COLO829 (cell line): ENCODE results near the gene MYH15.
"Not testable (repeated sequence)": the region's sequence is repeated elsewhere in the genome, so short reads cannot be mapped to it uniquely, and the experiment has no call there.

Experiments used
- DNase-seq: peaks from one replicate; pipeline ENCODE4 v3.0.0; 2012; ENCODE audit warnings: low spot score

The MYH15 gene

DNA sequence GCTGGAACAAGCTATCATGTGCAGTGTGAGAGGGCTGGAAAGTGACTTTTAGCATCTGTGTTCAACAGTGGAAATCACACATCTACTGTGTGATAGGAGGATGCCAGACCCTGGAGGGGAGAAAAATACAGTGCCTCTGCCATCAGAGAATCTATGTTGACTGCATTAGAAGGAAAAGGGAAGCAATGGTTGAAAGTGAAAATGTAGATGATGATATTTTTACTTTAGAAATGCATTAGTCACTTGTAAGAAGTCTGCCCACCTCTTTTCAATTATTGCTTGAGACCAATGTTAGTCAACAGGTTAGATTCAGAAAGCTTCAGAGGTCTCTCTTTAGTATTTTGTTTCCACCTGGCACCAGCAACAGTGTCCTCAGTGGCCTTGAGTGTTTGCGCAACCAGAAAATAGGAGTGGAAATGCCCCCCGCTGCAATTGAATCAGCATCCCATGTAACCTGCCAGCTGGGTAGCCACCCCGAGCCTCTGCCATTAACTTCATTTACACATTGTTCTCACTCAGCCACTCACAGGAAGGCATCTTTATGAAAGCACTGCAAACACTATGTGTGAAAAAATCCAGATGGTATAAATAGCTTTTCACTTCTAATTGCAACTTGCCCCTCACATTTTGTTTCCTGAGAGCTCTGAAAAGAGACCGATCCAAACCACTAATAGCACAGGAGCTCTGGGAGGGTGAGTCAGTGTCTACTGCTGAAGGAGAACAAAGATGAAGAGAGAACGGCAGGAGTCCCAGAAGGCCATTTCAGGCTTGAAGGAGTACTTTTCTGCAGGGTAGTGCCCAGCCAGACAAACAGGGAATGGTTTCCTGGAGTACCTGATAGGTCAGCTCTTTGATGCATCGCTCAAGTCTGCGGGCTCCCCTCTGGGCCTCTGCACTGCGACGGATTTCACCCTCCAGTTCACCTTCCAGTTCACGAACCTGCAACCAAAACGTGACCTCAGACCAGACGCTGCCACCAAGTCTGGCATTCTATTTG lies 122.0 kb downstream of the MYH15 start:
- no peak for DNase-seq

DNA sequence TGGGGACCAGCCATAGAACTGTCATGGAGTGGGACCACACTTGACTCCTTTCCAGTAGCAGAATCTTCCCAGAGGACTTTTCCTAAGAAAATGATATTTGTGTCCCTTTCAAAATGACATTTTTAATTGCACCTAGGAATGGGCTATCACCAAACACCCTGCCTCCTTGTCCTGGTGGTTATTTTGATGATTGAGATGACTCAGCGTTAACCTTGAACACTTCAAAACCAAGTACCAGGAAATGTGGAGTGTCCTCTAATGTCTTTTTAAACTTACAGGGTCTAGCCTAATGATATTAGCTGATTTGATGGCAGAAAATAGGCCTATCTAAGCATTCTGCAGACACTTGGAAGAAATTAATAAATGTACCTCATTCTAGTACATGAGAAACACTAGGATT lies 123.3 kb downstream of the MYH15 start:
- no peak for DNase-seq

DNA sequence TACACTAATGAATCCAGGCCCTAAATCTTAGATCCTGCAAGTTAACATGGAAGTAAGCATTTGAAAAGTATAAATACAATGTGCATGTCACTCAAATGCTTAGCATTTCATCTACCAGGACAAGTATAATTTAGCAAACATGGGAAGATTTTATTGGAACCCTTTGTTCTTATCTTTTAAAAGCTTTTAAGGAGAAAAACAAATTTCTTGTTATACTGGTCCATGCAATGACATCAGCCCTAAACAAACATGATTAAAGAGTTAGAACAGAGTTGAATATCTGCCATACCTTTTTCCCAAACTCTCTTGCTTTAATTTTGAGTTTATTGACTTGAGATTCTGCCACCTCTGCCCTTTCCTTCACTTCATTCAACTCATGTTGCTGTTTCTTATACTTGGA lies 127.1 kb downstream of the MYH15 start:
- DNase-seq: no peak

DNA sequence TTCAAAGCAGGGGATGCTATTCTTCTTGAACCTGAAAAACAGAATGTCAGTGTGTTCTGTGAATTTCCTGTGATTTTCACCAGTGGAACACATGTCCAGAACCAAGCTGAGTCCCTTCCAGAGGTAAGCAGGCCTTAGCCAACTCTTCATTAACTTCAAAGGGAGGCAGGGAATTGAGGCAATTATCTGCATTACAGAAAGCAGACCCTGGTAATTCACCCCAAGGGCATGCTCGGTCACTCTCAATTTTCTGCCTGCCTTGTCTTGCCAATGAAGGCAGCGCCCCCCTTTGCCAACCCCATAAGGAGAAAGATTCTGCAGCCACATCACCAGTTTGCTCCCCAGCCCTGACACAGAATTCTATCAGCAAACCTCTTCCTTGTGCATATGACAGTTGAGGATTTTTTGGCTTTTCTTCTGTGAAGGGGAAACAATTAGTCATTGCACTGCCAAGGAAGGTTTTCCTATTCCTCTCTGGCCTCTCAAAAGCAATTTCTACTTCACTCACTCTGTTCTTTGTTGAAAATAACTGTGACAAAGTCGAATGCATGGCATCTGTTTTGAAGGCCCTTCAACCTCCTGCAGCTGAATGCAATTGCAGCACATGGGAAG lies 128.8 kb downstream of the MYH15 start:
- no peak for DNase-seq

DNA sequence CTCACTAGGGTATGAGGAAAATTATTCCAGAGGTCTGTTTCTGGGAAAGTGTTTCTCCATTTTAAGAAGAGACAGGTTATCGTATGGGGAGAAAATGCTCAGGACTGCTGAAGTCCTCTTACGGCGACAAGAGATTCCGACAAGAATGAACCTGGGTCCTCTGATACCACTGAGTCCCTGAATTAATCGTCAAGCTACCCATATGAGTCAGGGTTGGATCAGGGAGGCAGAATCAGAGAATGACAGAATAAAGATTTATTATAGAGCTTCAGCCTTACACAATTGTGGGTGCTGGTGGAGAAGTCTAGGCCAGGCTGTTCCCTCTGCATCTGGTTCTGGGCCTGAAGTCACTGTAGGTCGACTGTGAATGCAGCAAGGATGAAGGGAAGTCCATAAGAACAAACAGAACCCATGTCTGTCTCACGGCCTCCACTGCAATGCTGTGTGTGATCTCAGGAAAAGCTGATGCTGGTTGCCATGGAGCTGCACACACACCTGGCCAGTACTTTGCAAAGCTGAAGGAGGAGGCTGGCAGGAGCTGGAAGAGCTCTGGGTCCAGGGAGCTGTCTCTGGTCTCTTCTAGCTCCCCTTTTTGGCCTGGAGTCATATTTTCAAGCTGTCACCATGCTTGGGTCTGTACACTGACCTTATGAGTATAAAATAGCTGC lies 130.1 kb downstream of the MYH15 start:
- no peak for DNase-seq

DNA sequence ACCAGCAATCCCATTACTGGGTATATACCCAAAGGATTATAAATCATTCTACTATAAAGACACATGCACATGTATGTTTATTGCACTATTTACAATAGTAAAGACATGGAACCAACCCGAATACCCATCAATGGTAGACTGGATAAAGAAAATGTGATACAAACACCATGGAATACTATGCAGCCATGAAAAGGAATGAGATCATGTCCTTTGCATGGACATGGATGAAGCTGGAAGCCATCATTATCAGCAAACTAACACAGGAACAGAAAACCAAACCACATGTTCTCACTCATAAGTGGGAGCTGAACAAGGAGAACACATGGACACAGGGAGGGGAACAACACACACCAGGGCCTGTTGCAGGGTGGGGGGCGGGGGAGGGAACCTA lies 131.4 kb downstream of the MYH15 start:
- DNase-seq: not testable (repeated sequence)

DNA sequence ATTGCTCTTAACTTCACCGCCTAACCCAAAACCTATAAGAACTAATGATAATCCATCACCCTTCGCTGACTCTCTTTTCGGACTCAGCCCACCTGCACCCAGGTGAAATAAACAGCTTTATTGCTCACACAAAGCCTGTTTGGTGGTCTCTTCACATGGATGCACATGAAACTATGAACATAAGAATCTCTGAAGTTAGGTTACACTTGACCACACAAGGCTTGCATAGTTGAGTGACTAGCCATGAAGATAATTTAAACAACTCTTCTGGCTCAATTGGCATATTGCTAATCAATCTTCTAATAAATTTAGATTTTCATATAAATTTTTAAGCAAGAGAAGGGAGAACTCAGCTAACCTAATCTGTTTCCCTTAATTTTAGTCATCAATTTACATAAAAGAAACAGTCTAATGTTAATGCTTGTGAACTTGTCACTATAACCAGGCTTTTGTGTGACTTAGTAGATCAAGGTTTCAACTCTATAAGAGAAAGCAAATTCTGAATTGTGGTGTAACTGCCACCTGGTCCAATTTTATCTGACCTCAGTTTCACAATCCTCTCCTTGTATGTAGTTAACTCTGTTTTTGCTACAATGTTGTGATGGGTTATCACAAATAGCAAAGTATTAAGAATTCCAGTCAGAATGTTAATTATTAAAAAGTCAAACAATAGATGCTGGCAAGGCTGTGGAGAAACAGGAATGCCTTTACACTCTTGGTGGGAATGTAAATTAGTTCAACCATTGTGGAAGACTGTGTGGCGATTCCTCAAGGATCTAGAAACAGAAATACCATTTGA lies 132.0 kb downstream of the MYH15 start:
- DNase-seq: no peak

DNA sequence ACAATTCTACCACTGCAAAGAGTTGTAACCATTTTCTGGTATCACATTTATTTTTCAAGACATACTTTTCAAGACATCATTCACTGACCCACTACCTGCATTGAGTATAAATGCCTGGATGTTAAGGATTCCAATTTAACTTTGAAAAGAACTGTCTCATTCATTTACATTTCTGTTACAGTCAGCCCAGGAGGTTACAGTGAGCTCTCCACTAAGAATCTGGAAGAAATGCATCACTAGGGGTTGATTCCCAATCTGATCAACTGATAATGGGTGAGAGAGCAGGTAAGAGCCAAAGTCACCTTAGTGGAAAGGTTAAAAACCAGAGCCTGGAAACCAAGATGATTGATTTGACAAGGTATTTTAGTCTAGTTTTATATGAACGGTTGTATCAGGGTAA lies 133.0 kb downstream of the MYH15 start:
- DNase-seq: no peak

DNA sequence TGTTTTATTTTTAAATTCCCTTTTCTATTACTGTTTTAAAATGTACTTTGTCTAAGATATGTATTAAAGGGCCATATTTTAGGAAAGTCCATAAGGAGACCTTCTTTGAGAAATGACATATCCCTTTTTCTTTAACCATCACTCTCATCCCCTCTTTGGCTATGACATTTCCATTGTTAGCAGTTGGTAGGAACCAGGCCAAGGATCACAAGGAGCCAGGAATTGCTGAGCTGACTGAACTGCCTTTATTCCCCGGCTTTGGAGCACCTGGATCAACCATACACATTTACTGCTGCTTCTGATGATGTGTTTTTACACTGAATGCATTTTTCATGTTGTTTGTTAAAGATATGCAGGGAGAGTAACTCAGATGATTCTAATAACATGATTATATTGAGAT lies 134.4 kb downstream of the MYH15 start:
- no peak for DNase-seq

DNA sequence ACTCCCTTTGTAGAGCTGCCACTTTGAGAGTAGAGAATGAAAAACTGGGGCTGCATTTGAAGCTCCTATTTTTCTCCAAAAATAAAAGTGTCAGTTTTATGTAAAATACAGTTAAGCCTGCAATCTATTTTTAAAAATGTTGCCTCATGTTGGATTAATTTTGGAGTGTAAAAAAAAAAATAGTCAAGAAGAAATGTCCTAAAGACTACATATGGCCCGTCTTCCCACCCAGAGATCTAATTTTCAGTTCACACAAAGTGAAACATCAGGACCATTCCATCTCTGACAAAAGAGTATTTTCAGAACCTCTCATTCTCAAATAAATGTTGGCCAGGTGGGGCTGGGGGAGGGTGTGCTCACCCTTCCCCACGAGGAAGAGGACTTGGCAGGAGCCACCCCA lies 151.4 kb downstream of the MYH15 start:
- no peak for DNase-seq

DNA sequence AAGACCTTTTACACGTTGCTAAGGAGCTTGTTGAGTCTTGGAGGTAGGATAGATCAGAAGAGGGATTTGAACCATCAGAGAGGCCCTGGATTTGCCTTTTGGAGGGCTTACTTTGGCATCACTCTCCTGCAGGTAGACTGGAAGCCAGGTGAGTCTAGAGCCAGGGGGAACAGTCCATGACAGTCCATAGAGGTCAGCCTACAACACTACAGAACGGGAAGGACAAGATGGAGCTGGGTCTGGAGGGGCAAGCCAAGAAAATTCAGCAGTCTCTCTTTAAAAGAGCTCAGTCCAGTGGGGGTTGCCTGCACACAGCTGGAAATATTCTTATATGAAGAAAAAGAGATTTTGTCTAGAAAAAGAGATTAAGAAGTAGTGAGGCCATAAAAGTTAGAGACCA lies 153.4 kb downstream of the MYH15 start:
- no peak for DNase-seq

DNA sequence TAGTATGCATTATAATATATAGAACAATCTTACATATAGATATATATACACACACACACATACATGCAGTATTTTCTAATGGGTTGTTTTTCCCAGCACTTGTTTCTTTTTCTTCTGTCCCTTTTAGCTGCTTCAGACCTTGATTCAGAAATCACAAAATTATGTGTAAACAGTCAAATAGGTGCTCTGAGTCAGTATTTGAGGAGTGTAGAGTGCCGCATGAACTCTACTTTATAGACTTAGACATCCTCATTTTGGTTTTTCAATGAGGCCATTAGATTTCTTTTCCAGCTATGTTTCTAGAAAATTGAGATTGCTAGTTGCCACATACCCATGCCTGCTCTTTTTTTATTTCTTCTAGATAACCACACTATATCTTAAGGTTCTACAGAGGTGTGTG lies 155.8 kb downstream of the MYH15 start:
- no peak for DNase-seq

DNA sequence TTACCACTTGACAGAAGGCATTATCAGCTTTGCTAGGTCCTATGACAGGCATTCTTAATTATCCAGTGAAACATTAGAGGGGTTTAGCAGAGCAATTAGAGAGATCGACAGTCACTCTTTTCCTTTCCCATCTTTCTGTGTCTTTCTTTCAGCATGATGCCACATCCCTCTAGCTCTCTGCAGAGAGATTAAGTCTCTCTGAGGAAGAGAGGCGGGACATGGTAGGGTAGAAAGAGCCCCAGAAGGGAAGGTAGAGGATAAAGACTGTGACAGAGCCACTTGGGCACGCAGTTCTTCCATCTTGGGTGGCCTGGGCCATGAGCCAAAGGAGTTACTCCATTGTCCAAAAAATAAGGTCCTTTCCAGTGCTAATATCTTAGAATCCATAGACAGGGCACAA lies 158.2 kb downstream of the MYH15 start:
- DNase-seq: no peak

DNA sequence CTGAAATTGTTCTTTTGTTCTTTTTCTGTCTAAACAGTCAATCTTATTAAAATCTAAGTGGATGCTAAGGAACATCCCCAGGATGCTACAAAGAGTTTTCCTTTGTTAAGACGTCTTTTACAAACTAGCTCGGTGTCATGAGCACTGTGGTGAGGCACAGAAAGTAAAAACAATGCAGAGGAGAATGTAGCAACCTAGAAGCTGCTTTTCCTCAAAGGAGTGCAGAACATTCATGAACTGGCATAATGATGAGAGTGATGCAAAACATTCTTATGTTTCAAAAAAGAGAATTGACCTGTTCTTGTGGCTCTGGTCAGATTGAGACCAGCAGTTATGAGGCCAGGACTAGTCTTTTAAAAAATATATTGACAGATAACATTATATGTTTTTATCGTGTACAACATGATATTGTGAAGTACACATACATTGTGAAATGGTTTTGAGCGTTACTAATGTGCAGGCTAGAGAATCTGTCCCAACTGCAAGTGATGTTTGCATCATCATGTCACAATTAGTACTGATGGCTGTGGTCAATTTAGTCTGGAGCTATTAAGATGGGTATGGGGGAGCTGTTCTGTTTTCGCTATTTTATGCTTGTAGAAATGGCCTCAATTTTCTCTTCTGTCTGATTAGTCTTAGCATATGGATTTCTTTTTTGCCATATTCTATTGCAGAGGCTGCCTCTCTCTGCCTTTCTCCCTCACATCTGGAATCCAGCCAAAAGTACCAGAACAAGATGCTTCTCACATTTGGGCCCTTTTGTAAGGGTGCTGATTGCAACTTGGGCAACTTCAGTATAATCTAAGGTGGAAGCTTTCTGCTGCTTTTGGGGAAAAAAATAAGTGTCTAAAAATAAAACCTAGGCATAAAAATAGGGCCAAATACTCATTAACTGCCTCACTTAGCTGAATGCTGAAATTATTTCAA lies 163.8 kb downstream of the MYH15 start:
- DNase-seq: no peak

DNA sequence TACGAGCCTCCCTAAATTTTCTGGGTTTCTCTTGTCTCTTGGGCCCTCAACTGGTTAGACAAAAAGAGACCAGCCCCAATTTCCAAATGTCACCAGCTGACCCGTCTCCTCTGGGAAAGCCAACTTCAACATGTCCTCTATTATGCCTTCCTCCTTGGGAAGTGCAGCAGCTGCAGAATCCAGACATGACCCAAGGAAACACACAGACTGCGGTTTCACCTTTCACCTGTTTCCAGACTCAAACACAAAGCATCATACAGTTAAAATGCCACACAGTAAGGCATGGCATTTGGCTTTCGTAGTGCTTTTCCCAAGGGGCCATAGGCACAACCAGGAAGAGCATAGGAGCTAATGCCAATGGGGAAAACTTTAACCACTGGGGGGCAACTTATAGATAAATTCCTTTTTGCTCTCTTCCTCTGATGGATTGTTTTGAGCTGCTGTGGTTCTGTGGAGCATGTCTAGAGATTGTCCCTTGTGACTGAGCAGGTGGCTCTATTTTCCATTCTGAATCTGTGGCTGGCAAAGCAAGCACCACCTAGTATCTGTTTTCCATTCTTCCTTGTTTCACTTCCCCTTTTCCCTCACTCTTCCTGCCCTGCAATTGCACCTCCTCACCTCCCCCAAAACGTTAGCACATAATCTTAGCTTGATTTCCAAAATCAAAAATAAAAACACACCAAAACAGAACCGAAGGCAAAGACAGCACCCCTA lies 164.7 kb downstream of the MYH15 start:
- no peak for DNase-seq

DNA sequence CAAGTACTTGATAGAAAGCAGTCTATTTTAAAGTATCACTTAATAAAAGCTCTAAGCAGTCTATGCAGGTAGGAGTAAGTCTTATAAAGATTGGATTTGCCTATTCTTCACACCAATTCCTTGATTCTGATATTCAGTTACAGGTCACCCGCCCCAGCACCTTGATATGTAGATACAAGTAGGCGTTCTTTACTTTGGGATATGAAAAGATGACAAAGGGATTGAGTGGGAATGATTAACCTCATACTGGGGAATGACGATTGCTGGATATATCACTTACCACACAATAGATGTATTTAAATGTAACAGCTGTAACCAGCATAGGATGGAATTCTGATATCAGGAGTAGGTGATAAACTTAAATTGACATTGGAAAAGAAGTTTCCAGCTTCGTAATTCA lies 166.9 kb downstream of the MYH15 start:
- no peak for DNase-seq

DNA sequence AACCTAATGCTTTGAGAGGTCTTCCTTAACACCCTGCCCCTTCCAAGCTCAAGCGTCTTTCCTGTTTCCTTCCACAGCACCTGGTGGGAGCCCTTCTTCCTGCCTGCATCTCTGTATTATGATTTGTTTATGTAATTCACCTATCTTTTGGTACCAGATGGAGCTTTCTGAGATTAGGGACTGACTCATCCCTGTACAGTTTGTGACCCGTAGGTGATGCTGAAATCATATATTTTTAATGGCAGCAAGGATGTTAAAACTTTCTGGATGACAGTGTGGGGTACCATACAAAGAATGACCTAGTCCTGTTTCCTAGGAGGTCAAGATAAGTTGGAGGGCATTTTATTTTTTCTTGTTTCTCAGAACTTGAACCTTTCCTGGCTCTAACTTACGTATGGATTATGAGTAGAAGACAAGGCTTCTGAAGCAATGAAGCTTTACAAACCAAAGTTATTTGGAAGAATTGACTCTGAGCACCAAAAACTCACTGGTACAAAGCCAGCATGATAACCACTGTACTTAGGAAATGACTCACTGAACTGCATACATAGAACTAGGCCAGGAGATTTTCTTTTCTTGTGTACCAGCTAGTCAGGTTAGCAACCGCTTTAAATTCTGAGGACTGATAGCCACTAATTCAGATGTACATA lies 167.4 kb downstream of the MYH15 start:
- no peak for DNase-seq

DNA sequence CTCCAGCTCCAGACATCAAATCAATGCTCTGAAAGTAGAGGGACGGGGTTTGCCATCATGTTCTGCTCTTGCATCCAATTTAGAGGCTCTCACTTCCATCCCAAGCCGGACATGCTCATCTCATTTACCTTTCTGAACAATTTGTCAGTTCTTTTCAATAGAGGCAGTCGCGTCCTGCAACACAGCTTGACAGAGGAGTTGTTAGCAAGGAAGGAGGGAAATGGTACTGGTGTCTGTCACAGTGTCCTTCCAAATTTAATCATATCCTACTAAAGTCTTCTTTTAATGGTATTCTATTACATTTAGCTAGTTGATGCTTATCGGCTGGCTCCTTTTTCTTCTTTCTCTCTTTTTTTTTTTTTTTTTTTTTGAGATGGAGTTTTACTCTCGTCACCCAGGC lies 168.5 kb downstream of the MYH15 start:
- DNase-seq: no peak

DNA sequence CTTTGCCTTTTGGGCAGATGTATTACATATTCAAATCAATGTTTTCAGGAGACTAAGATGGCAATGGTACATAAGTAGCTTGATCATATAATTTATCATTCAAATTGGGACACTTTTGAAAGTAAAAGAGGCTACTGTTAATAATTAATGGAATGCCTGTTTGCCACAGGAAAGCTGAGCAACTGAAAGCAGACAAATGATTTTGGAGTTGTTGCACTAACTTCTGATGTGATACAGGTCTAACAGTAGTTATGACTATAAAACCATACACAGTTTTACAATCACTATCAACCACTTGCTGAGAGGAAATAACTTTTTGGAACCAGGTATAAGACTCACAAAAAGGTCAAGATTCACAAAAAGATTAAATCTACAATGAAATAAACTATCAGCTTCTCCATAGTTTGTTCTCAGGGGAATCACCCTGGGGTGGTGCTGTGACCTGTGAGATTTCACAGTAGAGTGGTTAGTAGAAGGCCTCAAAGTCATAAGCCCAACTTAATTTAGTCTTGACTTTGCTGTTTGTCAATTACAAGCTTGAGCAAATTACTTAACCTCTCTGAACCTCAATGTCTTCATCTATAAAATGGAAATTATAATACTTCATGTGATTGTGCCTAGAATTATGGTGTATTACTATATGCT lies 171.4 kb downstream of the MYH15 start:
- DNase-seq: no peak
